Mucosa of stomach (tissue), 1 donor: ENCODE measurements around the gene SMYD3.

Experiments used
- H3K27me3 ChIP-seq: one replicate; pipeline ENCODE4 v1.7.0; 2013; ENCODE audit warnings: mild to moderate bottlenecking, low read length; ENCODE audit not compliant: control insufficient read depth, insufficient read depth
- H3K36me3 ChIP-seq: one replicate; pipeline ENCODE4 v1.7.0; 2013; ENCODE audit warnings: low read length; ENCODE audit not compliant: control insufficient read depth, insufficient read depth
- H3K4me1 ChIP-seq: one replicate; pipeline ENCODE4 v1.7.0; 2013; ENCODE audit warnings: mild to moderate bottlenecking, low read length; ENCODE audit not compliant: control insufficient read depth, insufficient read depth
- H3K4me3 ChIP-seq: one replicate; pipeline ENCODE4 v1.7.0; 2013; ENCODE audit warnings: low read length
- H3K9ac ChIP-seq: one replicate; pipeline ENCODE4 v1.7.0; 2013; ENCODE audit warnings: mild to moderate bottlenecking, low read length, moderate library complexity
- H3K9me3 ChIP-seq: one replicate; pipeline ENCODE4 v1.7.0; 2013; ENCODE audit warnings: mild to moderate bottlenecking, low read length, moderate library complexity; ENCODE audit not compliant: control insufficient read depth
- donor health status: Pancreatic carcinoma.

SMYD3 gene

DNA sequence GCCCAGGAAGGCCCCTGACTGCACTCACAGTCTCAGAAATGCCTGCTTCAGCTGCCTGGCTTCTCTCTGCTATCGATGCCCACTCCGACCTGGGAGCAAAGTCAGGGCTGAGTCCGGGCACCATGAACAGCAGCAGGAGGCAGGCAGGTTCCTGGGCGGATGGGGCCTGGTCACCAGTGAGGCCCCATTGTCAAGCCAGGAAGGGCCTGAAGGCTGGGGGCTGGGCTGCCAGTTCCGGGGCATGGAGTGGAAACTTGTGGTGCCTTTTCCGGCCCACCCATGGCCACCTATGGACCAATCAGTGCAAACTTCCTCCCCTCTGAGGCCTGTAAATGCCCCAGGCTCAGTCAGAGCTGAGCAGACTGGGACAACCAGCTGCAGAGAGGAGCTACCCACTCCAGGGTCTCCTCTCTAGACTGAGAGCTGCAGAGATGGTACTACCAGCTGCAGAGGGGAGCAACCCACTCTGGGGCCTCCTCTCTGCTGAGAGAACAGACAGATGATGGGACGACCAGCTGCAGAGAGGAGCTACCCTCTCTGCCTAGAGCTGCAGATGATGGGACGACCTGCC is 286.5 kb downstream of the SMYD3 start:
- no peaks in the 10 kb centered on the region for H3K9me3 ChIP-seq
- H3K4me1 ChIP-seq = no peaks in the 10 kb centered on the region
- no peaks in the 10 kb centered on the region for H3K27me3 ChIP-seq
- H3K4me3 ChIP-seq = no peak overlapping the region
- no peaks in the 10 kb centered on the region for H3K36me3 ChIP-seq
- H3K9ac ChIP-seq = no peak overlapping the region

DNA sequence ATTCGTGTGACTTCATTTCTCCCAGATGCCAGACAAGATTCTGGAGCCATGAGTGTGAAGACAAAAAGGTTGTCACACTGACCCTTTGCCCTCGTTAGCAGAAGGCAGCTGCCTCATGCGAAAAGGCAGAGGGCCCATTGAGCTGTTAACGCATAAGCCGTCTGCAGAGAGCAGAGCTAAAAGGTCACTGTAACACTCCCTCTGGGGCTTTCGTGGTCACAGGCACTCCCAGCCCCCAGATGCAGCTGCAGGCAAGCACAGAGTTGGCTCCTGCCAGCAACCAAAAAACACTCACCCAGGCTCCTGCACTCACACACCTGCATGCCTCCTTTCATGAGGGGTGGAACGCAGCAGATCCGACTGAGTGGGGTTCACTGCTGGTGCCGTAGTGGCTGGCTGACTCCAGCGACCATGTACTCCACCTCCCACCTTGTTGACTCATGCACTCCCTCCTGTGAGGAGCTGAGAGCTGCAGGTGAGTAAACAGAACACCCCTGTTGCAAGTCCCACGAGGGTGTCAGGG is 287.5 kb downstream of the SMYD3 start:
- H3K4me3 ChIP-seq = no peak overlapping the region
- H3K36me3 ChIP-seq = no peaks in the 10 kb centered on the region
- no peak overlapping the region for H3K9ac ChIP-seq
- no peaks in the 10 kb centered on the region for H3K4me1 ChIP-seq
- no peaks in the 10 kb centered on the region for H3K27me3 ChIP-seq
- no peaks in the 10 kb centered on the region for H3K9me3 ChIP-seq

DNA sequence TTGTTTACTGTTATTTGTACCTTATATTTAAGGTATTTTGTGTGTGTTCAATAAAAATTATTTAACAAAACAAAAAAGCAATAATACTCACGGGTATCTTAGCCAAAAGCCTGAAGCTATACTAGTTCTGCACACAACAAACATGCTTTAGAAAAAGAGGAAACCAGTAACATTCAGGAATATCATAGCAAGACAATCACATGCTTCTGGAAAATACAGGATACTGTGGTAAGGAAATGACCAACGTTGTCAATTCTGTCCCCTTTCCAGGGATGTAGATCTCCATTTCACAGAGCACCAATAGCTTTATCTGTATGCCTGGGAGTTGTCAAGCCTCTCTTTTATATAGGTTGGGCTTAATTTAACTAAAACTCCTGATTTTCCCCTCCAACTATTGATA is 288.4 kb downstream of the SMYD3 start:
- no peak overlapping the region for H3K4me3 ChIP-seq
- H3K9ac ChIP-seq = no peak overlapping the region
- no peaks in the 10 kb centered on the region for H3K9me3 ChIP-seq
- H3K27me3 ChIP-seq = no peaks in the 10 kb centered on the region
- no peaks in the 10 kb centered on the region for H3K4me1 ChIP-seq
- no peaks in the 10 kb centered on the region for H3K36me3 ChIP-seq

DNA sequence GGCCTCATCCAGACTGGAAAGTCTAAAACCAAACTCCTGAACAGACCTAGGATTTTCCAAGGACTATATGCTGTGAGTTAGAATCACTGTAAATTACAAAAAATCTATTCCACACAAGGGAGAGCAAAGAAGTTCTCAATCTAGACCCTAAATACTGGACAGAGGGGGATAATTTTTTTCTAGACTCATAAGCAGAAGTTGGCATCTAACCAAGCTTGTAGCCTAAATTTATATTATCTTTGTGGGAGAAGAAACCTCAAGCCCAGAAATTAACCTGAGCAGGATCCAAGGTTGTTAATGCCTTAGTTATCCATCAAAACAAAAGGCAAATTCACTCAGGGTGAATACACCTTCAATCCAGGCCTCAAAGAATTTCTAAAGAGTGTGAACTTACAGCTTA is 290.2 kb downstream of the SMYD3 start:
- Histone ChIP-seq H3K4me3 (no peak overlapping the region), H3K36me3 (no peaks in the 10 kb centered on the region), H3K9me3 (no peaks in the 10 kb centered on the region), H3K4me1 (no peaks in the 10 kb centered on the region), H3K9ac (no peak overlapping the region), H3K27me3 (no peaks in the 10 kb centered on the region)

DNA sequence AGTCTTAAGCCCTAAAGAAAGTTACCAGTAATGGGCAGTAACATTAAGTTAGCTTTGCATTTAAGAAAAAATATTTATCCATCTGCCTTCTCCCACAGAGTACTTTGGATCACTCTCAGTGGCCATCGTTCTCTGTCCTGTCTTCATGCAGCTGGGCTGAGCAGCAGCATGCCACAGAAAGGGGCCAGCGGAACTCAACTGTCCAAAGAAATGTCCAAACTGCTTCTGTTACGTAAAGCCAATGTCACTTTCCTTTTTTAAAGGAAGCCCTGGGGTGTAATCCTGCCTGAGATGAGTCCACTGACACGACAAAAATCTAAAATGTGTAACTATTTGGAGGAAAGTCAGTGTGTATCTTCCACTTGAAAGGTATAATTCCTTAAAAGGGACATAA is 291.6 kb downstream of the SMYD3 start:
- Histone ChIP-seq H3K36me3 (no peaks in the 10 kb centered on the region), H3K4me1 (no peaks in the 10 kb centered on the region), H3K9ac (no peak overlapping the region), H3K4me3 (no peak overlapping the region), H3K27me3 (no peaks in the 10 kb centered on the region), H3K9me3 (no peaks in the 10 kb centered on the region)

DNA sequence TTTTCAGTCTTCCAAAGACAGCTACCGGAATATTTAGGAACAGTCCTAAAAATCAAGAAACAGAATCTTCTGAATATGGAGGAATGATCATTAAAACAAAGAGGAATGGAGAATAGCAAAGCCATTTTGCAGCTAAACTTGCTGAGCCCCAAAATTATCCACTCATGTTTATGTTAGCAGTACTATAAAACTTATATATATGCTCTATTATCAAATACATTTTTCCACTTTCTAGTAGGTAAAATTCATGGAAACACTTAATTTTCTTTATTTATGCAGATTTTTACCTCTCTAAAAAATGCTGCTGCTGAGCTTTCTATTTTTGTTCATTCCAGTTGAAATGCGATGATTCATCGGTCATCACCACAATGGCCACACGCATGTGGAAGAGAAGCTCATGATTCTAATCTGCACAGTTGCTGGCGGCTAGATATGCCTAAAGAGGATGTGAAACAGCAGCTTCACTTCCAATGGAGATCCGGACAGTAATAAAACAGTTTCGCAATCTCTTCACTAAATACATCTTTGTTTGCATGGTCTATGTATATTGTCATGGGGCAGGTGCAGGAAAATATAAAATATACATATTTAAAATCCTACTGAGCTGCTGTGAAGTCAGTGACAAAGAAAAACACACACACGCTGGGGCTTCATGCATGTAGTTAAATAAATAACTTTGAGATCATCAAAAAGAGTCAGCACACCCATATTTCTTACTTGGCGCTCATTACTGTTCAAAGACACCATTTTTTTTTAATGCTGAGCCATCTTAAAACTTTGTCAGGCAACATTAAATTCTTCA is 292.2 kb downstream of the SMYD3 start:
- H3K27me3 ChIP-seq = no peaks in the 10 kb centered on the region
- no peaks in the 10 kb centered on the region for H3K4me1 ChIP-seq
- H3K36me3 ChIP-seq = no peaks in the 10 kb centered on the region
- H3K9me3 ChIP-seq = no peaks in the 10 kb centered on the region
- no peak overlapping the region for H3K9ac ChIP-seq
- no peak overlapping the region for H3K4me3 ChIP-seq

DNA sequence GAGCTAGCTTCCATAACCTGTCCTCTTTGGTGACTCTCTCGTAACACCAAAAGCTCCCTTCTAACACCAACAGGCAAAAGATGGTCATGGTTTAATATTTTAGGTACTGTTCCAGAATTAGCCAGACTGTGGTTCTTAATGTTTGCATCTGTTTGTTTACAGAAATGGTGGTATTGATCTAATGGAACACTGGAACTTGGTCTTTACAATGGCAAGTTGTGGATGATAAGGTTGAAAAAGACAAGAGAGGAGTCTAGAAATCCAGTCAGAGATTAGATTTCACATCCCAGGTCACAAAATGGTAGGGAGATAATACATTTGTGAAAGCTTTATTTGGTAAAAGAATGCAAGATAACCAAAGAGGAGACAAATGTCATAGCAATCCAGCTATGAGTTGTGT is 293.1 kb downstream of the SMYD3 start:
- Histone ChIP-seq H3K9me3 (no peaks in the 10 kb centered on the region), H3K9ac (no peak overlapping the region), H3K4me3 (no peak overlapping the region), H3K4me1 (no peaks in the 10 kb centered on the region), H3K36me3 (no peaks in the 10 kb centered on the region), H3K27me3 (no peaks in the 10 kb centered on the region)

DNA sequence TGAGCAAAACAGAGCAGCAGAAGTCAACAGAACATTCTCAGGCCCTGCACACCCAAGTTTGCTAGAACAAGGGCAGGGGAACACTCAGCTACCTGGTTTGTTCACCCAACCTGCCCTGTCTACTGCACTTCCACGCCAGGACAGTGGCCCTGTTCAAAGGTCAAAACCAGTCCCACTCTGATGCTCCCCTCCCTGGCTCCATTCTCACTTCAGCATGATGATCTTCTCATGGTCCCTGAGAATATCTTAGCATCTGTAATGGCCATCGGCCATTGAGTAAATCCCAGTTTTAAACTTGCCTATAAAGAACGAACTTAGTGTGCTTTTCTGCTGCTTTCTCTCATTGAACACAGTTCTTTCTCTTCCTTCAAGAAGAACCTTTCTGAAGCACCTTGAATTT is 293.6 kb downstream of the SMYD3 start:
- no peak overlapping the region for H3K4me3 ChIP-seq
- H3K9ac ChIP-seq = no peak overlapping the region
- H3K36me3 ChIP-seq = no peaks in the 10 kb centered on the region
- H3K27me3 ChIP-seq = no peaks in the 10 kb centered on the region
- no peaks in the 10 kb centered on the region for H3K9me3 ChIP-seq
- H3K4me1 ChIP-seq = no peaks in the 10 kb centered on the region

DNA sequence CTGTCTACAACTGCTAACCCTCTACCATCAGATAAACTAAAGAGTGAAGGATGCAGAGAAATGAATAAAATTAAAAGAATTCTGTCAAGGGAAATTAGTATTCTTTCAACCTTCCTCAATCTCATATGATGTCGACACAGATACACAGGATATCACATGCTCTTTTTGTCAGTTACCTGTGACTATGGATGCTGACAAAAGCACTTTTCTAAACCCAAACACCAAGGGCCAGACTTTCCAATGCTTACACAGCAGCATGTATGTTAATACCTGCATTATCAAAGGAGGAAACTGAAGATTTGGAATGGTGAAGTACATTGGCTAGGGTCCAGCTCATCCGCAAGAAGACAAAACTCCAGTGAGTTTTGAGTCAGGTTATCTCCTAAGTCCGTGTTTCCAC is 294.0 kb downstream of the SMYD3 start:
- no peak overlapping the region for H3K9ac ChIP-seq

DNA sequence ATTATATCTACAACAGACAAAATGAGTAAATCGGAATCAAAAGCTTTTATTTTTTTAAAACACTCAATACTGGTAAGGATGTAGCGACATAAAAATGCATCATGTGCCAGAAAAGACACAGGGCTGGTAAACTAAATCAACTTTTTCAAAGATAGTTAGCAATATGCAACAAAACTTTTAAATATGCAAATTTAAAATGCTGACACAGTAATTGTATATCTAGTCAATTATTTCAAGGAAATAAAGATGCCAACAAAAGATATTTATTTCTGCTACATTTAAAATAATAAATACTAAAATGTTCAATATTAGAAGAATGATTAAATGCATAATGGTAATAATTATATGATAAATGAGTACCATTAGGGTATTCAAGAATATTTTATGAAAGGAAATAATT is 295.1 kb downstream of the SMYD3 start:
- Histone ChIP-seq H3K27me3 (no peaks in the 10 kb centered on the region), H3K4me1 (no peaks in the 10 kb centered on the region), H3K36me3 (no peaks in the 10 kb centered on the region), H3K4me3 (no peak overlapping the region), H3K9ac (no peak overlapping the region), H3K9me3 (no peaks in the 10 kb centered on the region)

More for the DNA sequence above, 294.0 kb downstream of the SMYD3 start:
- no peaks in the 10 kb centered on the region for H3K27me3 ChIP-seq
- no peak overlapping the region for H3K4me3 ChIP-seq
- no peaks in the 10 kb centered on the region for H3K9me3 ChIP-seq
- no peaks in the 10 kb centered on the region for H3K36me3 ChIP-seq
- H3K4me1 ChIP-seq = no peaks in the 10 kb centered on the region

DNA sequence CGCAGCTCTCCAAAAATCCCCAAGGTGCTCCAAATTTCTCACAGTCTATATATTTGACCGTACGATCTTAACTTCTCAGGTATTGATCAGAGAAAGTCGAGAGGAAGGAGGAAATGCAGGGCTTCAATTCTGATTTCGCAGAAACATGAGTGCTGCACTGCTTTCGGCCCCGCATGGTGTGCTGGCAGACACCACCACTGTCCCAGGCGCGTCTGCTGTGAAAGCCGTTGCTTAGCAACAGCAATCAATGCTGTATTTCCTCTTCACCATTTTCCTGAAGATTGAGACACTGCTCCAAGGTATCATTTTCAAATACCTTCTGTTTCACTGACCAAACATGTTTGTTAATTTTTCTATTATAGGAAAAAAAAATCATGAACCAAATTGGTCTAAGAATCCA is 296.3 kb downstream of the SMYD3 start:
- Histone ChIP-seq H3K9ac (no peak overlapping the region), H3K4me1 (no peaks in the 10 kb centered on the region), H3K36me3 (no peaks in the 10 kb centered on the region), H3K9me3 (no peaks in the 10 kb centered on the region), H3K27me3 (no peaks in the 10 kb centered on the region), H3K4me3 (no peak overlapping the region)

DNA sequence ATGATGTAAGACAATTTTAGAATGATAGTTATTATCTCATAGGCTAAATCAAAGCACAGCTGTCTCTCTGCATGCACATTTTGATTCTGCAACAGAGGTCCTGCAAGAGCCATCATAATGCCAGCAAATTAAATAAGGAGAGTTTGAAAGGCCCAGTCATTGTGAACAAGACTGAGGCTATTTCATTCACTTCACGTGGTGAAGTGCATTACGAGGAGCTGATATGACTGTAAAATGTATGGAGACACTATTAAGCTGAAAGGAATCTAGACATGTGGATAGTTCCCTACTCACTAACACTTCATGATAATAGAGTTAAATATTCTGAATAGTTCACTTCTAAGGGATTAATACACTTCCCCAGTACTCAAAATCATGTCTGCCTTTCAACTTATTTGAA is 299.0 kb downstream of the SMYD3 start:
- Histone ChIP-seq H3K36me3 (no peaks in the 10 kb centered on the region), H3K4me1 (no peaks in the 10 kb centered on the region), H3K9me3 (no peaks in the 10 kb centered on the region), H3K4me3 (no peak overlapping the region), H3K27me3 (no peaks in the 10 kb centered on the region), H3K9ac (no peak overlapping the region)
